OCI-LY7 (cell line): ENCODE measurements around the gene CBFA2T3.

Experiments used
- CTCF ChIP-seq: fragments of 200-600 bp; sonication (generic); conservative IDR thresholded peaks from 2 replicates; pipeline ENCODE4 v1.5.1; 2014; ENCODE audit warnings: mild to moderate bottlenecking, antibody characterized with exemption, low read length, moderate library complexity, mixed read lengths
- EZH2phosphoT487 ChIP-seq: fragments of 200-600 bp; sonication (generic); IDR thresholded peaks from 2 replicates; pipeline ENCODE4 v1.6.1; 2018; ENCODE audit warnings: low read depth, borderline replicate concordance, mild to moderate bottlenecking, mixed run types, antibody characterized with exemption, low read length, moderate library complexity, mixed read lengths

- no peak for TF ChIP-seq CTCF
- no peak for TF ChIP-seq EZH2phosphoT487
Measured at GRCh38 chr16:88828711-88829110, 148.3 kb downstream of the CBFA2T3 start.
